AG09309 (cell line): ENCODE measurements around the gene PANK1.

Experiments used
- DNase-seq: peaks from one replicate; pipeline ENCODE4 v3.0.0-alpha.2; 2010; ENCODE audit warnings: low read depth
- H3K4me3 ChIP-seq: 2 replicates; pipeline ENCODE4 v1.5.1; 2011; ENCODE audit warnings: mild to moderate bottlenecking, low read depth, low read length, moderate library complexity; ENCODE audit not compliant: control insufficient read depth
- TF ChIP-seq, protein P1 (sequence below): IDR thresholded peaks from 2 replicates; pipeline ENCODE4 v1.5.1; 2011; ENCODE audit warnings: mild to moderate bottlenecking, low read depth, low read length, inconsistent platforms; ENCODE audit not compliant: insufficient read depth, control insufficient read depth; ENCODE audit errors: missing control alignments

Gene PANK1

DNA sequence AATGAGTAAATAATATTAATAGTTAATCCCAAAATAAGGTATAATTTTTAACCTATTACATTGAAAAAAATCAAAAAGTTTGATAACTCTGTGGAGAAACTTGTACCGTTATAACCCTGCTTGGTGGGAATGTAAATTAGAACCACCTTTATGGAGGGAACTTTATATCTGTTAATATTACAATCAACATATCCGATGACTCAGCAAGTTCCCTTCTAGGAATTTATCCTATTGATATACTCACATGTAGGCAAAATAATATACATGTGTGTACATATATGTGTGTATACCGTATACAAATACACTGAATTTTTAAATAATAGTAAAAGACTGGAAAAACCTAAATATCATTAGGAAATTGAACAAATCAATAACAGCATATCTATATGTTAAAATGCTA is 54.7 kb downstream of the PANK1 start:
- TF ChIP-seq, protein P1, sequence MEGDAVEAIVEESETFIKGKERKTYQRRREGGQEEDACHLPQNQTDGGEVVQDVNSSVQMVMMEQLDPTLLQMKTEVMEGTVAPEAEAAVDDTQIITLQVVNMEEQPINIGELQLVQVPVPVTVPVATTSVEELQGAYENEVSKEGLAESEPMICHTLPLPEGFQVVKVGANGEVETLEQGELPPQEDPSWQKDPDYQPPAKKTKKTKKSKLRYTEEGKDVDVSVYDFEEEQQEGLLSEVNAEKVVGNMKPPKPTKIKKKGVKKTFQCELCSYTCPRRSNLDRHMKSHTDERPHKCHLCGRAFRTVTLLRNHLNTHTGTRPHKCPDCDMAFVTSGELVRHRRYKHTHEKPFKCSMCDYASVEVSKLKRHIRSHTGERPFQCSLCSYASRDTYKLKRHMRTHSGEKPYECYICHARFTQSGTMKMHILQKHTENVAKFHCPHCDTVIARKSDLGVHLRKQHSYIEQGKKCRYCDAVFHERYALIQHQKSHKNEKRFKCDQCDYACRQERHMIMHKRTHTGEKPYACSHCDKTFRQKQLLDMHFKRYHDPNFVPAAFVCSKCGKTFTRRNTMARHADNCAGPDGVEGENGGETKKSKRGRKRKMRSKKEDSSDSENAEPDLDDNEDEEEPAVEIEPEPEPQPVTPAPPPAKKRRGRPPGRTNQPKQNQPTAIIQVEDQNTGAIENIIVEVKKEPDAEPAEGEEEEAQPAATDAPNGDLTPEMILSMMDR, result no peak
- DNase-seq, result no peak
- no peak overlapping the region for H3K4me3 ChIP-seq

GRCh38 chr10:89589101-89589720 is 55.8 kb downstream of the PANK1 start:
- TF ChIP-seq, protein P1, result no peak
- no peak overlapping the region for H3K4me3 ChIP-seq
- DNase-seq, result no peak

GRCh38 chr10:89588671-89589070 is 56.4 kb downstream of the PANK1 start:
- H3K4me3 ChIP-seq, result no peak overlapping the region
- no peak for DNase-seq
- TF ChIP-seq, protein P1, result no peak

- TF ChIP-seq, protein P1, result no peak
- DNase-seq, result no peak
- no peak overlapping the region for H3K4me3 ChIP-seq
Measured at GRCh38 chr10:89582022-89582421, 63.0 kb downstream of the PANK1 start.

GRCh38 chr10:89580243-89580642 is 64.8 kb downstream of the PANK1 start:
- H3K4me3 ChIP-seq, result no peak overlapping the region
- no peak for DNase-seq
- TF ChIP-seq, protein P1, result no peak

DNA sequence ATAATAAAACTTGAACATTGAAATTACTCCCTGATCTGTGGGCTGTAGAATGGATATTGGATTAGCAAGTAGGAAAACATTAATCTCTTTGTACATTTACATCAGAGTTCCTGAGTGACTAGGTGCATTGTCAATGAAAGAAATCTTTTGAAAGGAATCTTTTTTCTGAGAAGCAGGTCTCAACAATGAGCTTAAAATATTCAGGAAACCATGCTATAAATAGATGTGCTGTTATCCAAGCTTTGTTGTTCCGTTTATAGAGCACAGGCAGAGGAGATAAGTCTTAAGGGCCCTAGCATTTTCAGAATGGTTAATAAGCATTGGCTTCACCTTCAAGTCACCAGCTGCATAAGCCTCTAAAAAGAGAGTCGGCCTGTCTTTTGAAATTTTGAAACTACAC is 68.3 kb downstream of the PANK1 start:
- TF ChIP-seq, protein P1, result no peak
- H3K4me3 ChIP-seq, result no peak overlapping the region
- no peak for DNase-seq

DNA sequence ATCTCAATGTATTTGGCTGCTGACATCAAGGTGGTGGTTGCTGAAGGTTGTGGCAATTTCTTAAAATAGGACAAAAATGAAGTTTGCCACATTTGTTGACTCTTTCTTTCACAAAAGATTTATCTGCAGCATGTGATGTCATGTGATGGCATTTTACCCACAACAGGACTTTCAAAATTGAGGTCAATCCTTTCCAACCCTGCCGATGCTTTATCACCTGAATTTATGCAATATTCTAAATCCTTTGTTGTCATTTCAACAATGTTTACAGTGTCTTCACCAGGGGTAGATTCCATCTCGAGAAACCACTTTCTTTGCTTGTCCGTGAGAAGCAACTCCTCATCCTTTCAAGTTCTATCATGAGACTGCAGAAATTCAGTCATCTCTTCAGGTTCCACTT is 69.0 kb downstream of the PANK1 start:
- TF ChIP-seq, protein P1, result no peak
- no peak overlapping the region for H3K4me3 ChIP-seq
- DNase-seq, result no peak
